Left ventricle myocardium superior (tissue), 1 donor: ENCODE data around the gene SMARCA4. TPM values are rescaled to one million over a fixed set of nuclear protein-coding genes. Genes with fewer than 3 reads are reported as not detected.

Source experiments
- ATAC-seq: fragments of 200-7000 bp; cut with Tn5 transposase; one replicate; pipeline ENCODE4 v1.9.1; 2020; ENCODE audit warnings: mild to moderate bottlenecking, moderate library complexity
- DNase-seq: peaks from one replicate; pipeline ENCODE4 v3.0.0-alpha.2; 2020
- intact Hi-C: fragments of 100-400 bp; cut with micrococcal nuclease; formaldehyde crosslinking; loops from one replicate; pipeline ENCODE4 v1.11.0; 2022
- total RNA-seq: library from RNA; stranded (reverse); fragmentation: NEBNext Ultra II Directional; extraction: Animal tissue kit (Norgen Biotek cat#: 25700); gene quantifications from one replicate; pipeline ENCODE4 v1.2.1, GENCODE V29; 2021
- donor health status: DM: no; HTN: yes; CAD: no; lungs with severe emphysema.

SMARCA4 gene
- total RNA-seq, 1 donor from 2014 or later: 41.6 TPM

DNA sequence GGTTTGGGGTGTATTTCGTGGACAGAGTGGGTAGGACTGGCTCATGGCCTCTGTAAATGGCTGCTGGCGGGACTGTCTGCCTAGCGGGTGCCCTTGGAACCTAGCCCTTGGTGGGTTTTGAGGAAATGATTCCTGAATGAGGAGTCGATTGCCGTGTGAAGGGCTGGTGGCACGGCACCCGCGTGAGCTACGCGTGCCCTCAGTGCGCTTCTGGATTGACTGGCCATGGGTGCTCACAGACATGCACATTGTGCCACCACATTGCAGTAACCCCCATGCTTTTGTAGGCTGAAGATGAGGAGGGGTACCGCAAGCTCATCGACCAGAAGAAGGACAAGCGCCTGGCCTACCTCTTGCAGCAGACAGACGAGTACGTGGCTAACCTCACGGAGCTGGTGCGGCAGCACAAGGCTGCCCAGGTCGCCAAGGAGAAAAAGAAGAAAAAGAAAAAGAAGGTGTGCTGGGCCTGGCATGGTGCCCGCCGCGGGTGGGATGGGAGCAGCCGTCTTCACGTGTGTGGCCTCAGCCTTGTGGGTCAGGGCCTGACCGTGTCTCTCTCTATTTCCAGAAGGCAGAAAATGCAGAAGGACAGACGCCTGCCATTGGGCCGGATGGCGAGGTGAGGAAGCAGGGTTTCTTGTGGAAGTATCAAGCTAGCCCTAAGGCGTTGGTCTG lies 35.2 kb downstream of the SMARCA4 start:
- ATAC-seq (no peak), DNase-seq (no peak)
- intact Hi-C loops: no loop called here

DNA sequence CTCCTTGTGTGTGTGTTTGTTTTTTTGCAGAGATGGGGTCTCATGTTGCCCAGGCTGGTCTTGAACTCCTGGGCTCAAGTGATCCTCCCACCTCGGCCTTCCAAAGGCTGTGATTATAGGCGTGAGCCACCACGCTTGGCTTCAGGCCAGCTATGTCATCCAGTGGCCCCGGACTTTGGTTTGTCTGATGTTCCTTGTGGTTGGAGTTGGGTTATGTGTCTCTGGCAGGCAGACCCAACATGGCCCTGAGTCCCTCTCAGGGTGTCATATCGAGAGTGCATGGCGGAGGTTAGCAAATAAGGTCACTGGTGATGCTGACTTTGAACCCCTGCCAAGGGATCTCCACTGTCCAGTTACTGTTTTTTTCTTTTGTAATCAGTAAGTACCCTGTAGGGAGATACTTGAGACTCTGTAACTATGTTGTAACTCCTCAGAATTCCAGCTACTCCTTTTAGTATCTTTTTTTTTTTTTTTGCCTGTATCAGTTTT lies 37.3 kb downstream of the SMARCA4 start:
- intact Hi-C loops: no loop called here
- no peak for DNase-seq
- ATAC-seq: no peak

DNA sequence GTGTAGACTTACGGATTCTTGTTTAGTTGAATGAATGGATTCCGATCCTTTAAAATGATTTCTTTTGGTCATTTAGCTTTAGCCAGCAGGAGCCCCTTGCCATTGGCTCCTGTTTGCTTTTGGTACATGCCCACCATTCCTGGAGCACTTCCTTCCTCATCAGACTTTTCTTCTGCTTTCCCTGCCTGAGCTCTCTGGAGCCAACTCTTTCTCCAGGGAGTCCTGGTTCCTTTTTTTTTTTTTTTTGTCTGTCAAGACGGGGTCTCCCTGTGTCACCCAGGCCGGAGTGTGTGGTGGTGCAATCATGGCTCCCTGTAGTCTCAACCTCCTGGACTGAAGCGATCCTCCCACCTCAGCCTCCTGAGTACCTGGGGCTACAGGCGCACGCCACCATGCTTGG lies 37.8 kb downstream of the SMARCA4 start:
- intact Hi-C loops: no loop called here
- no peak for DNase-seq

DNA sequence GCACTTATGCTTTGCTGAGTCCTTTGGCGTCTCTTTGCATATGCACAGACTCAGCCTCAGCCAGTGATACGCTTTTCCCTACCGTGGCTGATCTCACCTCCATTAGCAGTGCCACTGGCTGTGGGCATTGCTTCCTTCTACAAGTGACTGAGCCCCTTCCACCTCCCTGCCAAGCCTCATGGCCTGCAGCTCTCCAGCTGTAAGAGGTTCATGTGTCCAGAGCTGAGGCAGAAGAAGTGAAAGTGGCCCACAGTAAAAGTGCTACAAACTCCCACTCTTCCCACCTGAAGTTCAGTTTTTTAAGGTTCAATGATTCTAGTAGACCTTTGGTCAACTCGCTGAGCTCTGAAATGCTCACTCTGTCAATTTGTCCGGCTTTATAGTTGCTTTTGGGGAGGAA lies 44.7 kb downstream of the SMARCA4 start:
- no peak for DNase-seq
- no peak for ATAC-seq
- intact Hi-C loops: no loop called here

More for the DNA sequence above, 37.8 kb downstream of the SMARCA4 start:
- ATAC-seq: no peak

DNA sequence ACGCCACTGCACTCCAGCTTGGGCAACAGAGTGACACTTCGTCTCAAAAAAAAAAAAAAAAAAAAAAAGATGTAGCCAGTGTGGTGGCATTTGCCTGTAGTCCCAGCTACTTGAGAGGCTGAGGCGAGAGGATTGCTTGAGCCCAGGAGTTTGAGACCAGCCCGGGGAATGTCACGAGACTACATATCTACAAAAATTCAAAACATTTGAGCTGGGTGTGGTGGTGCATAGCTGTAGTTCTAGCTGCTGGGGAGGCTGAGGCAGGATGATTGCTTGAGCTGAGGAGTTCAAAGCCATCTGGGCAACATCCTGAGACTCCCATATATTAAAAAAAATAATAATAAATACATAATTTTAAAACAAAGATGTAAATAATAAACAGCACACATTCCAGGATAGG lies 46.6 kb downstream of the SMARCA4 start:
- no peak for ATAC-seq
- intact Hi-C loops: no loop called here
- no peak for DNase-seq

DNA sequence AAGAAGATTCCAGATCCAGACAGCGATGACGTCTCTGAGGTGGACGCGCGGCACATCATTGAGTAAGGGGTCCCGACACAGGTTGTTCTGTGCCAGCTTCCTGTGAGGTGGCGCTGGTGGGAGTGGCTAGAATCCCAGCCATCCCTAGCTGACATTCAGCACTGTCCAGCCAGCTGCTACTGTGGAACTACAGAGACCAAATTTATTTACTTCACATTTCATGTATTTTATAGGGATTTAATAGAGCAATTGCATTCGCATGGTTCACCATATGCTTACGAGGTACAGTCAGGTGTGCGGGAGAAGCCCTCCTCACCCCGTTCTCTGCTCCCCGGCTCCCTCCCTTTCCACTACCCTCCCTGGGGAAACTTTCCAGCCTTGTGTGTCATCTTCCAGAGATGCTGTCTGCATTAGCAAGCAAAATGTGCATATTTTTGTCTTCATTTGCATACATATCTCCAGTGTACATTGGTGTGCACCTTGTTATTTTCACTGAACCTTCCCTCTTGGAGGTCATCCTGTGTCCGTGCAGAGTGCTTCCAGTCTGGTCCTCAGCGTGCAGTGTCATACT lies 47.2 kb downstream of the SMARCA4 start:
- no peak for ATAC-seq
- no peak for DNase-seq
- intact Hi-C loops: no loop called here

DNA sequence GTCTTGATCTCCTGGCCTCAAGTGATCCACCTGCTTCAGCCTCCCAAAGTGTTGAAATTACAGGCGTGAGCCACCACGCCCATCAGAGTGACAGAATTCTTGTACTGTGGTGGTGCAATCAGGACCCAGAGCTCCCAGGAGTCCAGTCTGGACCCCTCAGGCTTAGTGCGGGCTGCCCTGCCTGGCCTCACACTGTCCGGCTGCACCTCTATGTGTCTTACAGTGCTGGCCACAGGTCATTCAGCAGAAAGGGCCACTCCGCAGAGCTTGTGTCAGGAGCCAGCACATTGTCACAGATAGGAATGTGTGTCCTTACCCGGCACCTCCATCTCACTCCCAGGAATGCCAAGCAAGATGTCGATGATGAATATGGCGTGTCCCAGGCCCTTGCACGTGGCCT lies 49.2 kb downstream of the SMARCA4 start:
- ATAC-seq (no peak), DNase-seq (no peak)
- intact Hi-C loops: no loop called here

DNA sequence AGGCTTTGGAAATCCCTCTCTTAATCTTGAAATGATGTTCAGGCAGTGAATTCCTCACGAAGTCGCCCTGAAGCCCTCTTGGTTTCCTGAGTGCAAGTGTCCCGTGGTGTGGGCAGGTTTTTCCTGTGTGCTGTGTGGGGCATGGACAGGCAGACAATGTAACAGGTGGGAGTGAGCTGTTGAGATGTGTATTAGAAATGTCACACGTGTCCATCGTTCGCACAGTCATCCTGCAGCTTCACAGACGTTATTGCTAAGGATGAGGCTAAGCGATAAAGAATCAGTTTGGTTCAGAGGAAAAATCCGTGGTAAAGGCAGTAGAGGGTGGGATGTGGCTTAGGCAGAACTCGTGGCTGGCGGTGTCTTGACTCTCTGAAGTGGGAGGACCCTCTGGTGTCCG lies 51.7 kb downstream of the SMARCA4 start:
- DNase-seq (no peak), ATAC-seq (no peak)
- intact Hi-C loops: no loop called here

DNA sequence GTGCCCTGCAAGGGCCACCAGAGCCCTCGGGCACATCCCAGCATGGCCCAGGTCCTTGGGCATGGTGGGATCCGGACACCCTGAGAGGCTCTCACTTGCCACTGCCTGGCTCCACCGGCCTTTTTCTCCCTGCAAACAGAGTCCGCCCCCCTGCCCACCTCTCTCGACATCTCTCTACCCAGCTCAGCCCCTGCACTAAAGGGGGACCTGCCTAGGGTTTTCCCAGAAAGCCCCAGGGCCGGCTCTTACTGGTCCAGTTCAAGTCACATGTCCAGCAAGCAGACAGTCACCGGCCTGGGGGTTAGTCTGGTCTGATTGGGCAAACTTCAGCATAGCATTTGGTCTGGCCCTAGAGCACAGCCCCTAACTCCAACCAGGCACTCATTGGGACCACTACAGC lies 52.9 kb downstream of the SMARCA4 start:
- DNase-seq (no peak), ATAC-seq (no peak)
- intact Hi-C loops: no loop called here

DNA sequence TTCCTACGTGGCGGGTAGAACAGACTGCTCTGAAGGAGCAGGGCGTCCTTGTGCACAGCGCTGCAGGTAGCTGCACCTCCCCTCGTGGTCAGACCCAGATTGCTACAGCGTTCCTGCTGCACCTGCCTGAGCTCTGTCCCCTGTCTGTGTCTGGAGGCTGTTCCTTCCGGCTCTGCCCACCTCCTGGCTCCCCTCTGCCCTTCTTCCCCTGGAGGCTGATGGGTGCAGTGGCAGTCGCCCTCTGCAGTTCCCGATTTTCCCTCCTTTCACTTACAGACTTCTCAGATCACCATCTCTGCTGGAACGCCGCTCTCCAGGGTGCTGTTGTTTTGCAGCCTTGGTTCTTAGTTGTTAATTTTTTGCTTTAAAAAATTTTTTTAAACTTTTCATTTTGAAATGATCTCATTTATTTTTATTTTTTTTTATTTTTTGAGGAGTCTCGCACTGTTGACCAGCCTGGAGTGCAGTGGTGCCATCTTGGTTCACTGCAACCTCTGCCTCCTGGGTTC lies 53.6 kb downstream of the SMARCA4 start:
- intact Hi-C loops: no loop called here
- no peak for DNase-seq
- no peak for ATAC-seq

DNA sequence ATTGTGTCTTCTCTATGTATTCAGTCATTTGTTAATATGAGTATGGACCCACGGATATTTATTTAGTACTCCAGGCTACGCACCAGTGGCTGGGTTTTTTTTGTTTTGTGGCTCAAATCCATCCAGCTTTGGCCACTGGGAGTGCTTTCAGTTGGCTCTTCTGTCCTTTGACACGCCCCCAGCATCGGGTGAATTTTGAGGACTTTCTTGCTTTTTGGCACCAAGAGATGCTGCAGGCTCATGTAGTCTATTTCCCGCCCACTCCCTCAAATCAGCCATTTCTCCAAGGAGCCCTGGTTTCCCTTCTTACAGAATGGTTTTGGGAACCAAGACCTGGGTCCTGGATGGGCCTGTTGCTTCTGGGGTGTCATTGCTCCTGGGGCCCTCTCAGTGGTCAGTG lies 55.8 kb downstream of the SMARCA4 start:
- no peak for ATAC-seq
- DNase-seq: no peak
- intact Hi-C loops: no loop called here

DNA sequence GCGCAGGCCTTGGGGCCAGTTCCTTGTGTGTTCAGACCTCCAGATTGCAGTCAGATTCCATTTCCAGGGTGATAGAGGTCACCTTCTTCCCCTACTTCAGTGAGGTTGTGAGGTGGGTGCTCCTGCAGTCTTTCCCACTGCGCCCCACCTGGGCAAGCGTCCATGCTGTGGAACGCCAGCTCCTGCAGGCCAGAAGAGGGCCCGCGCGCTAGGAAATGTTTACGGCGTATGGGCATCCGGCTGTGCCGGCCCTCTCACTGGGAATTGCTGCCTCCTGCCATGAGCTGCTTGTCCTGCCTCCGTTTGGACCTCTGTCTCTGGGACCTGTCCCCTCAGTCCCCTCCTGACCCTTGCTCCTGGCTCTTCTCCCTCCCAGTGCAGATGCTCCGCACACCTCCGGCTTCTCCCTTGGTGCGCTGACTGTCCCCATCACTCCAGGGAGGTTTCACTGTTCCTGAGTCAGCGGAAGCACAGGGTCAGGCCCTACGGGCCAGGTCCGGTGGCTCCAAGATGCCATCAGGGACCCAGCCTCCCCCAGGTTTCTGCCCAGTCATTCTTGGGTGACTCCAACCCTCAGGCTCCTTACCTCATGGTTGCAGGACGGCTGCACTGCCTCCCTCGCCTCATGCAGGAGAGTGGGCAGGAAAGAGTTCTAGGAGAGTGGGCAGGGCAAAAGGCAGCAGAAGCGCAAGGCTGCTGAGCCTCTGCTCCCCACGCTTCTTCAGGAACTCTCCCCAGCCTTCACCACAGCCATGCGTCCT lies 56.6 kb downstream of the SMARCA4 start:
- intact Hi-C loops: no loop called here
- DNase-seq: no peak
- ATAC-seq: no peak

DNA sequence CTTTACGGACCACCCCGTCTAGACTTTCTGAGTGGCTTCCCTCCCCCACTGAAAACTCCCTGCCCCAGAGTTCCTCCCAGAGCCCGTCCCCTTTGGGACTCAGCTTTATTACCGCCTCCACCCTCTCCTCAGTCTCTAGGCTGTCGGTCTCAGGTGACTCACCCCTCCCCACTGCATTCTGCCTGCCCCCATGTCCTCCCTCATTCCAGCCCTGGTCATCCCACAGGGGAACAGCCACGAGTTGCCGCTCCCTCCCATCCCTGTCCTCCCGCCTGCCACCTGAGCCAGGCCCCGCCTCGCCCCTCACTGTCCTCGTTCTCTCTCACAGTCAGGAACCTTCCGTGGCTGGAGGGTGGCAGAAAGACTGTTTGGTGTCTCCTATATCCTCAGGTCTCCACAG lies 57.3 kb downstream of the SMARCA4 start:
- ATAC-seq: no peak
- DNase-seq: no peak
- intact Hi-C loops: no loop called here

DNA sequence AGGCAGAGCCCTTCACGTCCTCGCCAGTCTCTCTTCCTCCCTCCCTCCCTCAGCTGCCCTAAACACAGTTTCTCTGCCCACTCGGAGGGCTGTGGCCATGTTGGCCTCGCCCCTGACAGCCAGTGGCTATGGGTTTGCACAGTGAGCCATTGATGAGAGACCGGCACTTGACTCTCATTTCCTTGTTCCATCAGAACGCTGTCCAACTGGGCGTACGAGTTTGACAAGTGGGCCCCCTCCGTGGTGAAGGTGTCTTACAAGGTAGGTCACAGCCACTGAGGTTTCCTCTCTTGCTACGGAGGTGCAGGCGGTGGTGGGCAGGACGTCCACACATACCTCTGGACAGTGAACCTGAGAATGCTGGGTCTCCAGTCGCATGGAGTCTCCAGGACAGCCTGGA lies 57.9 kb downstream of the SMARCA4 start:
- intact Hi-C loops: no loop called here
- ATAC-seq: no peak

DNA sequence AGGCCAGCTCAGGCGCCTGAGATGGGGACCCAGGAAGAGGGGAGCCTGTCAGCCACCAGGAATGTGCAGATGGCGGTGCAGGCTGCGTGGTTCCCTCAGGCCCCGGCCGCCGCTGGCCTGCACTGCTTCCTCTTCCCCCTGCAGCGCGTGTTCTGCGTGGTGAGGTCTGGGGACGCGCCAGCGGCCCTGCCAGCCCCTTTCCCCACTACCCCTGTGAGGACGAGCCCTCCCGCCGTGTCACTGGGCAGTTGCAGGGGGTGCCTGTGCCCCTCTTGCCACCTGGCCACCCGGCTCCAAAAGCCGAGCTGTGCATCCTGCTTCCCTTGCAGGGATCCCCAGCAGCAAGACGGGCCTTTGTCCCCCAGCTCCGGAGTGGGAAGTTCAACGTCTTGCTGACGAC lies 58.4 kb downstream of the SMARCA4 start:
- intact Hi-C loops: no loop called here
- ATAC-seq (no peak), DNase-seq (no peak)

More for the DNA sequence above, 57.9 kb downstream of the SMARCA4 start:
- DNase-seq: no peak

DNA sequence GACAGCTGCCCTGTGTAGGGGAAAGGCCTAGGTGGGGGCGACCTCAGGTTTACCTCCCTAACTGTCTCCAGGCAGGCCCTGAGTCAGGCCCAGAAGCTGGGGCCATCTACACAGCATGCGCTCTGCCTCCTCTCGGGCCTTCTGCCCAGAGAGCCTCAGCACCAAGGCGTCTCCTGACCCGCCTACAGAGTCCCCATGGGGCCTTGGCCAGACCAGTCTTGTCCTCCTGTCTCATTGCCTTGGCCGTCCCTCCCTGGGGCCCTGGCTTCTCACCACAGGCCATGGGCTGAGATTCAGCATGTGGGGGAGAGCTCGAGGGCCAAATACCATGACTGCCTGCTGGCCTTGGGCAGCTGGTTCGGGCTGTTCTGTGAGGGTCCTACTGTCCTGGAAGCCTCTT lies 59.0 kb downstream of the SMARCA4 start:
- ATAC-seq: peak; percentile 61
- DNase-seq: peak; percentile 63
- intact Hi-C loops: no loop called here

DNA sequence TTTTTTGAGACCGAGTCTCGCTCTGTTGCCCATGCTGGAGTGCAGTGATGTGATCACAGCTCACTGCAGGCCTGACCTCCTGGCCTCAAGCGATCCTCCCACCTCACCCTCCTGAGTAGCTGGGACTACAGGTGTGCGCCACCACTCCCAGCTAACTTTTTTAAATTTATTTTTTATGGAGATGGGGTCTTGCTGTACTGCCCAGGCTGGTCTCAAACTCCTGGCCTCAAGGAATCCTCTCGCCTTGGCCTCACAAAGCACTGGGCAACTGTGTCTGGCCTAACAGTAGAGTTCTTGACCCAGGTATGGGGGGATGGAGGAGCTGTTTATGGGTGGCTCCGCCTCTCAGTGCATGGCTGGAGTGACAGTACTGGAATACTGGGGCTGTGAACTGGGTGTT lies 59.6 kb downstream of the SMARCA4 start:
- DNase-seq: no peak
- intact Hi-C loops: no loop called here

DNA sequence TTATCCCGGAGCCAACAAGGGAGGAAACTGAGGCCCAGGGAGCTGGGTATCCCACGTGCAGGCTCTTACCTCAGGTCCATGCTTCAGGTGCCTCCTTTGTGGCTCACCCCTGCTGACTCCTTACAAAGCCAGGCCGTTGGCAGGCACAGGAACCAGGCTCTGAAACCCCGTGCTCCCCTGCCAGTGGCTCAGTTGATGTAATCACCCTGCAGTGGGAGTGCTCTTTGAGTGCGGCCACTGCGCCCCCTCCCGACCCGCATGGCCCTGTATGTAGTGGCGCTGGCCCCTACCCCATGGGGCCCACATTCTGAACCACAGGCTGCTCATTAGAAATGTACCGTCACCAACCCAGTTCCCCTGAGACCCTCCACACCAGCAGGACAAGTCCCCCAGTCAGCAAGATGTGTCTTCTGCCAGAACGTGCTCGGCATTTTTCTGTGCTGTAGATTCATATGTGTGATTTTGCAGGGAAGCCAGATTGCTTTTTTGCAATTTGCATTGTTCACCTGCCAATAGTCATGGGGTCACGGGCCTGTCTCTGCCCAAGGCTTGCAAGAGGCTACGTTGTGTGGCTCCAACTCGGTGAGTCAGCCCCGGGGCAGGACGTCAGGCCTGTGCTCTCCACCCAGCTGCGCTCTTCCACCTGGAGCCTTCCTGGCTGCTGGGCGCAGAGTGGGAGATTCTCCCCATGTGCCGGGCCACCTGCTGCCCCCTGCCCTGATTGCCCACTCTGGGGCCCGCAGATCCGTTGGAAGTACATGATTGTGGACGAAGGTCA lies 60.3 kb downstream of the SMARCA4 start:
- DNase-seq (no peak), ATAC-seq (no peak)
- intact Hi-C loops: no loop called here

More for the DNA sequence above, 59.6 kb downstream of the SMARCA4 start:
- no peak for ATAC-seq

DNA sequence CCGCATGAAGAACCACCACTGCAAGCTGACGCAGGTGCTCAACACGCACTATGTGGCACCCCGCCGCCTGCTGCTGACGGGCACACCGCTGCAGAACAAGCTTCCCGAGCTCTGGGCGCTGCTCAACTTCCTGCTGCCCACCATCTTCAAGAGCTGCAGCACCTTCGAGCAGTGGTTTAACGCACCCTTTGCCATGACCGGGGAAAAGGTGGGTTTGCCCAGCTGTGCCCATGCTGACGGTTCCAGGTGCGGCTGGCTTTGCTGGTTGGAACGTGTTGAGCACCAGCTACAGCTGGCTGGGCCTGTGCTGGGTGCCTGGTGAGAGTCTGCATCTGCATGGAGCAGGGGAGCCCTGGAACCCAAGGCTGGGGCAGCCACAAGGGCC lies 60.9 kb downstream of the SMARCA4 start:
- ATAC-seq (no peak), DNase-seq (no peak)
- intact Hi-C loops: no loop called here

DNA sequence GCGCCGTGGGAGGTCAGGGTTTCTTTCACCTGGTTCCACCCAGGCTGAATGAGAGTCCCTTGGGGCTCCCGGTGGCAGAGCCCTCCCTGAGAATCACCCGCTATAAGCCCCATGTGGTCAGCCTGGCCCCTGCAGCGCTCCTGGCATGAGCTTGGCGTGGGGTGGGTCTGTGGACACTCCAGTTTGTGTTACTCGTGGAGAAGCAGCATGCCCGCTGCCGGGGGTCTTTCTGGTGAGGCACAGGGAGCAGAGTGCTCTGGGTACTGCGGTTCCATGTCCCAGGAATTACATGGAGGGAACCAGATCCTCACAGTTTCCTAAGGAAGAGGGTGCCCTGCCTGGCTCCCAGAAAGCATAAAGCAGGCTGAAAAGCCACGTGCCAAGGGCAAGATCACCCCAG lies 62.2 kb downstream of the SMARCA4 start:
- DNase-seq (no peak), ATAC-seq (no peak)
- intact Hi-C loops: no loop called here
